Loucy (cell line): Measurements from ENCODE around the gene TMBIM1.

Experiments
- H2AFZ ChIP-seq: fragments of 200-600 bp; sonication (generic); 2 replicates; pipeline ENCODE4 v1.6.0; 2016; ENCODE audit warnings: antibody characterized with exemption, mild to moderate bottlenecking, low read length, moderate library complexity
- H3F3A ChIP-seq: fragments of 200-600 bp; 2 replicates; pipeline ENCODE4 v1.6.0; 2016; ENCODE audit warnings: antibody characterized with exemption, low read depth, mild to moderate bottlenecking
- H3K27me3 ChIP-seq: fragments of 200-600 bp; sonication (generic); 2 replicates; pipeline ENCODE4 v1.6.1; 2014; ENCODE audit warnings: low read length, mild to moderate bottlenecking; ENCODE audit not compliant: insufficient read depth, poor library complexity, severe bottlenecking
- H3K36me3 ChIP-seq: fragments of 200-600 bp; sonication (generic); 2 replicates; pipeline ENCODE4 v1.6.1; 2016; ENCODE audit warnings: low read length; ENCODE audit not compliant: insufficient read depth
- H3K4me1 ChIP-seq: fragments of 200-600 bp; sonication (generic); 2 replicates; pipeline ENCODE4 v1.5.1; 2014; ENCODE audit warnings: low read length, mild to moderate bottlenecking; ENCODE audit not compliant: insufficient read depth, poor library complexity, severe bottlenecking
- H3K4me2 ChIP-seq: fragments of 200-600 bp; sonication (generic); 2 replicates; pipeline ENCODE4 v1.6.0; 2014; ENCODE audit warnings: antibody characterized with exemption, low read length, low read depth, mild to moderate bottlenecking; ENCODE audit not compliant: poor library complexity, severe bottlenecking
- H3K4me3 ChIP-seq: fragments of 200-600 bp; sonication (generic); 2 replicates; pipeline ENCODE4 v1.5.1; 2014; ENCODE audit warnings: low read length, mild to moderate bottlenecking, mixed read lengths; ENCODE audit not compliant: poor library complexity, severe bottlenecking
- H3K79me2 ChIP-seq: fragments of 200-600 bp; sonication (generic); 2 replicates; pipeline ENCODE4 v1.6.1; 2014; ENCODE audit warnings: low read length; ENCODE audit not compliant: insufficient read depth
- H3K9ac ChIP-seq: fragments of 200-600 bp; sonication (generic); 2 replicates; pipeline ENCODE4 v1.6.0; 2014; ENCODE audit warnings: mild to moderate bottlenecking, low read depth, low read length, moderate library complexity; ENCODE audit not compliant: poor library complexity, severe bottlenecking
- H3K9me2 ChIP-seq: fragments of 200-600 bp; sonication (generic); replicated peaks from 2 replicates; pipeline ENCODE4 v1.6.1; 2016; ENCODE audit warnings: low read depth, low read length, mixed read lengths
- H3K9me3 ChIP-seq: fragments of 200-600 bp; sonication (generic); 2 replicates; pipeline ENCODE4 v1.6.1; 2014; ENCODE audit warnings: mild to moderate bottlenecking, antibody characterized with exemption, low read length, low read depth; ENCODE audit not compliant: insufficient read depth
- H4K20me1 ChIP-seq: fragments of 200-600 bp; sonication (generic); 2 replicates; pipeline ENCODE4 v1.6.0; 2014; ENCODE audit warnings: antibody characterized with exemption, low read length, mild to moderate bottlenecking; ENCODE audit not compliant: insufficient read depth, poor library complexity, severe bottlenecking
- EZH2phosphoT487 ChIP-seq: fragments of 200-600 bp; IDR thresholded peaks from 2 replicates; pipeline ENCODE4 v1.6.1; 2018; ENCODE audit warnings: antibody characterized with exemption, mild to moderate bottlenecking, moderate library complexity, borderline replicate concordance
- TF ChIP-seq, protein P1 (sequence below): fragments of 200-600 bp; sonication (generic); conservative IDR thresholded peaks from 2 replicates; pipeline ENCODE4 v1.5.1; 2014; ENCODE audit warnings: mild to moderate bottlenecking, antibody characterized with exemption, low read length

The TMBIM1 gene

DNA sequence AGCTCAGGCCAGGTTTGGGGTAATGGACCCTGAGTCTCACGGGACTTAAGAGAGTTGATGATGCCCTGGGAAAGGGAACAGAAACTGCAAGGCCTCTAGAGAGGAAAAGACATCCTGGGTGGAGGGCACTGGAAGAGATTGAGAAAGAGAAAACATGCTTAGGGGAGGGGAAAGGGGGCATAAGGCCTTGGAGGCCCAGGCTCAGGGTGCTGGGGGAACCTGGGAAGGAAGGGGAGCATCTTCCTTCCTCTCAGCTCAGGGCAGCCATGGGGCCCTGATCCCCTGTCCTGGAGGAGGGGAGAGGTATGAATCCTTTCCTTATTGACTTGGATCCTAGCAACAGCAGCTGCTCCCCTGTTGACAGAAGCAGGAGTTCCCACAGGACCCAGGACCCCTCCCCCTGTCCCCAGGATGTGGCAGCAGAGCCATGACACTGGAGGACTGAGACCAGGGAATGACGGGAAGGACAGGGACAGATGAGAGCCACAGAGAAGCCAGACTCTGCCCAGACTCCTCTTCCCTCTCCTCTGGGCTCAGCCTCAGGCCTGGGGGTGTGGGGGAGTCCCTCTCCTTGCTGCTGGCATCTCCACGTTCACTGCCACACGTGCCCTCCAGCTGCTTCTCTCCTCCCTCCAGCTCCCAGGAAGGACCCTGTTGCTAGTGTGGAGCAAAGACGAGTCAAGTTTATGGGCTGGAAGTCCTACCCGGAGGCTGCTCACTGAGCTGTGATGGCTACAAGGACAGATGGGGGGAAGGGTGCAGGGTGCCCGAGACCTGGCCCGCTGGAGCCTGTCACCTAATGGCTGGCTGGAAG is 30.7 kb downstream of the TMBIM1 start:
- peaks cover 6% of the 10 kb centered on the region for H4K20me1 ChIP-seq
- peaks cover under 1% of the 10 kb centered on the region; the same call in 1 of the 2 replicates for H3K79me2 ChIP-seq
- no peak overlapping the region for H3K9ac ChIP-seq
- no peaks in the 10 kb centered on the region for H3K9me2 ChIP-seq
- H3K4me3 ChIP-seq, result no peak overlapping the region
- TF ChIP-seq, protein P1, sequence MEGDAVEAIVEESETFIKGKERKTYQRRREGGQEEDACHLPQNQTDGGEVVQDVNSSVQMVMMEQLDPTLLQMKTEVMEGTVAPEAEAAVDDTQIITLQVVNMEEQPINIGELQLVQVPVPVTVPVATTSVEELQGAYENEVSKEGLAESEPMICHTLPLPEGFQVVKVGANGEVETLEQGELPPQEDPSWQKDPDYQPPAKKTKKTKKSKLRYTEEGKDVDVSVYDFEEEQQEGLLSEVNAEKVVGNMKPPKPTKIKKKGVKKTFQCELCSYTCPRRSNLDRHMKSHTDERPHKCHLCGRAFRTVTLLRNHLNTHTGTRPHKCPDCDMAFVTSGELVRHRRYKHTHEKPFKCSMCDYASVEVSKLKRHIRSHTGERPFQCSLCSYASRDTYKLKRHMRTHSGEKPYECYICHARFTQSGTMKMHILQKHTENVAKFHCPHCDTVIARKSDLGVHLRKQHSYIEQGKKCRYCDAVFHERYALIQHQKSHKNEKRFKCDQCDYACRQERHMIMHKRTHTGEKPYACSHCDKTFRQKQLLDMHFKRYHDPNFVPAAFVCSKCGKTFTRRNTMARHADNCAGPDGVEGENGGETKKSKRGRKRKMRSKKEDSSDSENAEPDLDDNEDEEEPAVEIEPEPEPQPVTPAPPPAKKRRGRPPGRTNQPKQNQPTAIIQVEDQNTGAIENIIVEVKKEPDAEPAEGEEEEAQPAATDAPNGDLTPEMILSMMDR, result no peak
- TF ChIP-seq EZH2phosphoT487, result no peak
- no peaks in the 10 kb centered on the region for H3K4me1 ChIP-seq
- H3K9me3 ChIP-seq, result no peaks in the 10 kb centered on the region
- 0 out of 2 replicates have a peak, but pooled peaks cover 3% of the 10 kb centered on the region for H3F3A ChIP-seq
- H3K27me3 ChIP-seq, result no peaks in the 10 kb centered on the region
- H3K4me2 ChIP-seq, result no peak overlapping the region
- H3K36me3 ChIP-seq, result peaks cover 19% of the 10 kb centered on the region; the same call in 1 of the 2 replicates
- no peak overlapping the region for H2AFZ ChIP-seq

GRCh38 chr2:218260742-218261422 is 31.4 kb downstream of the TMBIM1 start, which contains the start of gene GPBAR1:
GPBAR1 (plus strand) TSS chr2:218261015; CDS start chr2:218262725, 1,710 bp downstream.
- Histone ChIP-seq H3K9ac (no peak within 1 kb of the TSS), H3K36me3 (peaks cover 19% of the 10 kb centered on the region; the same call in 1 of the 2 replicates), H3K4me3 (no peak within 1 kb of the TSS), H3K9me2 (no peaks in the 10 kb centered on the region), H3K4me2 (no peak within 1 kb of the TSS), H3K79me2 (no peaks in the 10 kb centered on the region), H3F3A (peaks cover 5% of the 10 kb centered on the region; the same call in 1 of the 2 replicates), H3K27me3 (no peaks in the 10 kb centered on the region), H2AFZ (no peak within 1 kb of the TSS), H3K9me3 (no peaks in the 10 kb centered on the region), H3K4me1 (no peaks in the 10 kb centered on the region), H4K20me1 (peaks cover 4% of the 10 kb centered on the region)
- TF ChIP-seq, protein P1, result no peak
- TF ChIP-seq EZH2phosphoT487, result no peak

DNA sequence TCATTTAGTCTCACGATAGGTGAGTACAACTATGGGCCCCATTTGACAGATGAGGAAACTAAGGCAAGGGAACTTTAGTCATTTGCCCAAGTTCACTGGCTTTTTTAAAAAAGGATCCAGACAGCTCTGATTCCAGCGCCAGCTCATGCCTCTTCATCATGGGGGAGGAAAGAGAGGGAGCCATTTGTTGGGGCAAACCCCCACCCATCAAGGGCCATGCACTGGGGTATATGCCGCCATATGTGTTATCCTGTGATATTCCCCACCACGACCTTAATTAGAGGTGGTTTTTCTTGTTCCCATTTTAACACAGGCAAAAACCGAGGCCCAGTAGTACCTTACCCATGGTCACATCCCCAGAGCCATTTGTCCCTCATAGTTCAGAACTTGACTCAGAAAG is 32.1 kb downstream of the TMBIM1 start:
- H3F3A ChIP-seq, result peaks cover 7% of the 10 kb centered on the region; the same call in 1 of the 2 replicates
- no peak overlapping the region for H3K4me3 ChIP-seq
- H3K79me2 ChIP-seq, result no peaks in the 10 kb centered on the region
- H4K20me1 ChIP-seq, result peaks cover 4% of the 10 kb centered on the region
- H3K9ac ChIP-seq, result no peak overlapping the region
- H3K27me3 ChIP-seq, result no peaks in the 10 kb centered on the region
- H3K4me1 ChIP-seq, result no peaks in the 10 kb centered on the region
- H3K4me2 ChIP-seq, result no peak overlapping the region
- H3K9me3 ChIP-seq, result no peaks in the 10 kb centered on the region
- TF ChIP-seq, protein P1, result no peak
- TF ChIP-seq EZH2phosphoT487, result no peak
- no peaks in the 10 kb centered on the region for H3K9me2 ChIP-seq
- no peak overlapping the region for H2AFZ ChIP-seq
- peaks cover 25% of the 10 kb centered on the region for H3K36me3 ChIP-seq
